HG02973 (cell line): ENCODE data around the gene SPIB.
"Not testable (repeated sequence)": the region's sequence is repeated elsewhere in the genome, so short reads cannot be mapped to it uniquely, and the experiment has no call there.

Source experiments
- ATAC-seq: cut with Tn5 transposase; IDR thresholded peaks from one replicate; pipeline ENCODE4 v1.9.1; 2021; ENCODE audit warnings: moderate library complexity; ENCODE audit not compliant: unreplicated experiment

The SPIB gene

GRCh38 chr19:50418176-50419021, at the start of gene SPIB:
Gene SPIB (plus strand): TSS chr19:50418938. CDS start chr19:50418963, 25 bp downstream.
- ATAC-seq = no peak

- ATAC-seq = no peak
Measured at GRCh38 chr19:50371914-50372475, 46.7 kb upstream of the SPIB start.

DNA sequence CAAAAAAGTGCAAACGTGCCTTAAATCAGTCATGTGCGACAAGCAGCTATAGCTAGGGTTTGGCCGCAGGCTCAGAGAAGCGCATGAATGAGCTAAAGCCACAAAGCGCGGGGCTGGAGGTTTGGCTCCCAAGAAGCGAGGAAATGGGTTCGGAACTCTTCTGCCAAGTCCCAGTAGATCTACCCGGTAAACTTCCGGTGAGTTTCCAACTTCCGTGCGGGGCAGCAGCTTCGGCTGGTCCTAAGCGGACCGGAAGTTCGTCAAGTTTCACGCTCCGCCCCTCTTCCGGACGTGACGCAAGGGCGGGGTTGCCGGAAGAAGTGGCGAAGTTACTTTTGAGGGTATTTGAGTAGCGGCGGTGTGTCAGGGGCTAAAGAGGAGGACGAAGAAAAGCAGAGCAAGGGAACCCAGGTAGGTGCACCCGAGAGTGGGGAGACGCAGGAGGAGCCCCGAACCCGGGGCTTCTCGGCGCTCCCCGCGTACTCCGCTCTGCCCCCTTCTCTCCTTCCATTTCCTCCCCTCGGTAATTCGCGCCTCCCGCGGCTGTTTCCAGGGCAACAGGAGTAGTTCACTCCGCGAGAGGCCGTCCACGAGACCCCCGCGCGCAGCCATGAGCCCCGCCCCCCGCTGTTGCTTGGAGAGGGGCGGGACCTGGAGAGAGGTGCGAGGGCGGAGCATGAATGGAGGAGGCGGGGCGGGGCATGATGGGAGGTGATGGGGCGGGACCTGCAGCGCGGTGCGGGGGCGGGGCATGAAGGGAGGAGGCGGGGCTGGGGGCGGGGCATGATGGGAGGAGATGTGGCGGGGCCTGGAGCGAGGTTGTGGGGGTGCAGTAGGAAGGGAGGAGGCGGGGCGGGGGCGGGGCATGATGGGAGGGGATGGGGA, 42.3 kb upstream of the SPIB start, which contains the start of gene NR1H2:
TSS of gene NR1H2 (plus strand) at position 292 of the 885 bp plus-strand sequence. CDS start 1,149 bp downstream, outside the sequence.
- peak; percentile 73 for ATAC-seq

DNA sequence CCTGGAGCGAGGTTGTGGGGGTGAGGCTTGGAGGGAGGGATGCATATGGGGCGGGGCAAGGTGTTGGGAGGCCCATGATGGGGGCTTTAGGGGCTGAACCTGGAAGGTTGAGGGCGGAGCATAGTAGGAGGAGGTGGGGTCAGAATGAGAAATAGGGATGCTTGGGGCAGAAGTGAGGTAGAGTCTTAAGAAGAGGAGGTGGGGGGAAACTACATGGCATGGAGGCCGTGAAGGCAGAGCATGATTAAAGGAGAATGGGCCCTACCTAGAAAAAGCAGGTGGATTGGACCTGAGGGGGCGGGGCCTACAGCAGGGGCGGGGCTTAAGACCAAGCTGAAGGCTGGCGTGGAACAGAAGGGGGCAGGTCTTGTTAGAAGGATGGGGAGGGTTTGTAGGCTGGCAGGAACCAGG, 41.7 kb upstream of the SPIB start:
- ATAC-seq = no peak

DNA sequence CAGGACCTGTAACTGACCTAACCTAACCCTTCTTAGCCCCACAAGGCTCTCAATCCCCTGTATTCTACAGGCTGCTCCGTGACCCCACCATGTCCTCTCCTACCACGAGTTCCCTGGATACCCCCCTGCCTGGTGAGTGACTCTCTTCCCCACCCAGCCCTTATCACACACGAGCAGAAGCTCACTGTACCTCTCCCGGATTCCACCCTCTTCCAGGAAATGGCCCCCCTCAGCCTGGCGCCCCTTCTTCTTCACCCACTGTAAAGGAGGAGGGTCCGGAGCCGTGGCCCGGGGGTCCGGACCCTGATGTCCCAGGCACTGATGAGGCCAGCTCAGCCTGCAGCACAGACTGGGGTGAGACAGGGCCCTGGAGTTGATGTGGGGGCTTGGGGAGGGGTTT, 41.2 kb upstream of the SPIB start:
- ATAC-seq = no peak

GRCh38 chr19:50378169-50378862, 40.4 kb upstream of the SPIB start:
- no peak for ATAC-seq

- no peak for ATAC-seq
Measured at GRCh38 chr19:50378863-50379236, 39.9 kb upstream of the SPIB start.

DNA sequence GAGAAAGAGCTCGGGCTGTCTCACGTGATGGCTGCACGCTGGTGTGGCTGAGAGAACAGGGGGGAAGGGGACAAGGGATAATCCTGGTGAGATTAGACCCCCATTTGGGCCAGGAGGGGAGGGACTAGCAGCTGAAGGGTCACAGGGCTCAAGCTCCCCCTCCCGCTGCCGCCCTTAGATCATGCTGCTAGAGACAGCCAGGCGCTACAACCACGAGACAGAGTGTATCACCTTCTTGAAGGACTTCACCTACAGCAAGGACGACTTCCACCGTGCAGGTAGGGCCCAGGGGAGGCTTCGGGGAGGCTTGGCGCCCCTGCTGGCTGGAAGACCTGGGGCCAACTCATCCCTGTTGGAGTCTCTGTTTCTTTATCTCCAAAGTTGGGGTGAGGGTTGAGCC, 39.1 kb upstream of the SPIB start:
- no peak for ATAC-seq

DNA sequence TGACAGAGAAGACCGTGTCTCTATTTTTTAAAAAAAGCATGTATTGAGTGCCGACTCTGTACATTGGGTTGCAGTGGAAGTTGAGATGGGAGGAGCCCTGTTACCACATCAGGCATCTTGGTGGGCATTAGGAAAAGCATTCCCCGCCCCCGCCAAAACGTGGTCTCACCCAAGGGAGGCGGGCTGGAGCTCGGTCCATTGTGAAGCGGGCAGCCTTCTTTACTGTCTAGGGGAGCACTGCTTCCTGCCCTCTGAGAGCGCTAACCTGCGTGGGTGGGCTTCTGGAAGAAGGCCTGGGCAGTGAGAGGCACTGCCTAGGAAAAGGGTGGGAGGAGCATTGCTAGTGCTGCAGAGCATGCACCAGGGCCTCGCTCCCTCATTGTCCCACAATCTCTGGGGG, 38.6 kb upstream of the SPIB start:
- ATAC-seq = no peak

DNA sequence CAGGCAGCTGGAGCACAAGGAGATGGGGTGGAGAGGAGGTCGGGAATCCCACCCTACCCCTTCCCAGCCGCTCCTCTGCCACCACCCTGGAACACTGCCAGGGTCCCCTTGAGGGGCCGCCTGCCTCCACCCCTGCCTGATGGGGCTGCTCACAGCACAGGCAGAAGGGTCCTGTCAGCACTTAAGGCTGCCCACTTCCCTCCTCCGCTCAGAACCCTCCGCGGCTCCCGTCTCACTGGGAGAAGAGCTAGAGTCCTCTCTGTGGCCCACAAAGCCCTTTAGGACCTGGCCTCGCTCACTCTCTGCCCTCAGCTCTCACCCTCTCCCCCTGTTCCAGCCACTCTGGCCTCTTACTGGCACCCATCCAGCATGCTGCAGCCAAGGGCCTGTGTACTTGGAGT, 38.0 kb upstream of the SPIB start:
- ATAC-seq = no peak

- ATAC-seq = no peak
Measured at GRCh38 chr19:50381881-50382729, 36.6 kb upstream of the SPIB start.

DNA sequence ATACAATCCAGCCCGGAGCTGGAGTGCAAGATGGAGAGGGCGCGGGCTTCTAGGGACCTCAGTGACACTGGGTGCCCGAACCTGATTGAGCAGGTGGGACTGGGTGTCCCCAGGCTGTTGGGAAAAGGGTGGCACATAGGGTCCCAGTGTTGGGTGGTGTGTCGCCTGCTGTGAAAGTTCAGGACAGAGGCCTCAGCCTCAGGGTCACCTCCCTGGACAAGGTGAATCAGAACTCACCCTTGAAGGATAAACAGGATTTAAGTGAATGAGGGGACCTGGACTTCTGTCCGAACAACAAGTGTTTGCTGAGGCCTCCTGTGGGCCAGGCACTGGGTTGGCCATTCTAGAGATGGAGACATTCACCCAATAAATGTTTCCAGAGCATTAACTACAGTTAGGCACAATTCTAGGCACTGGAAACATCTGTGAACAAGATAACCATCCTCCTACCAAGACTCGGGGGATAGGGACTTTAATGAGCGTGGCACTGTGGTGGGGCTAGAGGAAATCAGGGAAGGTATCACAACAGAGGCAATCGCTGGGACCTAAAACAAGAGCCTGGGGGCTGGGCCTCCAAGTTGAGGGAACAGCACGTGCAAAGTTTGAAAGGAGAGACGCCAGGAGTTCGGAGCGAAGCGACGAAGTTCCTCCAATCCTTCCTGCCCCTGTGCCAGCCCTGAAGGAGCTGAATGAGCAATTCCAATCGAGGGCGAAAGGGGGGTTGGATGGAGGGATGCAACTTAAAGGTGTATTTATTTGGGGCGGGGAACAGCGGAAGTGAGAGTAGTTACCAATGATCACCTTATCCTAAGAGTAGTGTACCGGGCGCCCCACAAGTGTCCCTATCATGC, 35.5 kb upstream of the SPIB start:
- no peak for ATAC-seq

GRCh38 chr19:50383852-50384684, 34.7 kb upstream of the SPIB start, which contains the start of gene POLD1:
Gene POLD1 (plus strand): TSS chr19:50384347. CDS start chr19:50398852, 14,505 bp downstream.
- peak; percentile 70 for ATAC-seq

DNA sequence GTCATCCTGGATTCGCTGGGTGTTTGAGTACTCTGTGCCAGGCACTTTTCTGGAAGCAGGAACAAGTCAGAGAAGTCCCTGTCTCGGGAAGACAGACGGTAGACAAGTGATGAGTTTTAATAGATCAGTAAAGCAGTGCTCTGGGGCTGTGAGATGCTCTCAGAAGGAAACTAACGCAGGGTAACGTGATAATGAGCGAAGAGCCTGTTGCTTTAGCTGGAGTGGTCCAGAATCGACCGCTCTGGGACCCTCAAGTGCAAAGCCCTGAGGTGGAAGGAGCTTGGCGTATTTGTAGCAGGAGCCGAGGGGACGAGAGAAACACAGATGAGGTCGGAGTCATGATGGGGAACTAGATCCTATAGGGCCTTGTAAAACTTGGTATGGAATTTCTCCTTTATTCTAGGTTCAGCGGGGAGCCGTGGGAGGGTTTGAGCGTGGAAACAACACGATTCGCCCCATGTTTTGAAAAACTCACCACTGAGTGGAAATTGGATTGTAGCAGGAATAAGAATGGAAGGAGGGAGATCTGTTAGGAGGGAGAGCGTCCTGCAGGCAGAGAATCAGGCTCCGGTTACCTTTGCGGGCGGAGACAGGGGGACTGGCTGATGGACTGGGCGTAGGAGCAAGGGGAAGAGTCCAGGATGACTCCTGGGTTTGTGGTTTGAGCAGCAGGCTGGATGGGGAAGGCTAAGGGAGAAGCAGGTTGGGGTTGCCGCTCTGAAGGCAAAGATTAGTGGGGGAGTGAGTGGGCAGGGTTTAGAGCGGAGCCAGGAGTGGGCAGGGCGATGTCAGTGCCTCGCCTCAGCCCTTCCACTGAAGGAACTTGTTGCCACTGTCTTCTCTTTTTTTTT, 33.8 kb upstream of the SPIB start:
- no peak for ATAC-seq

- no peak for ATAC-seq
Measured at GRCh38 chr19:50387176-50387867, 31.4 kb upstream of the SPIB start.

DNA sequence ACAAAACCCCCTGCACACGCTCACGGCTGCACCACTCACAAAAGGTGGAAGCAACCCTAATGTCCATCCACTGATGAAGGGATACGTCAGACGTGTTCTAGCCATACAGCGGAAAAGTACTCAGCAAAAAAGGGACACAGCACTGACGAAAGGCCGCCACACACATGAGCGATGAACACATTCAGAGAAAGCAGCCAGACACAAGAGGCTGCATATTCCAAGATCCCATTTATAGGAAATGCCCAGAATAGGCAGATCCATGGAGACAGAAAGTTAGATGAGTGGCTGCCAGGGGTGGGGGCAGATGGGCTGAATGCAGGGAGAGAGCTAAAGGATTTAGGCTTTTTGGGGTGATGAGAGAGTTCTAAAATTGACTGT, 30.9 kb upstream of the SPIB start:
- ATAC-seq = no peak

DNA sequence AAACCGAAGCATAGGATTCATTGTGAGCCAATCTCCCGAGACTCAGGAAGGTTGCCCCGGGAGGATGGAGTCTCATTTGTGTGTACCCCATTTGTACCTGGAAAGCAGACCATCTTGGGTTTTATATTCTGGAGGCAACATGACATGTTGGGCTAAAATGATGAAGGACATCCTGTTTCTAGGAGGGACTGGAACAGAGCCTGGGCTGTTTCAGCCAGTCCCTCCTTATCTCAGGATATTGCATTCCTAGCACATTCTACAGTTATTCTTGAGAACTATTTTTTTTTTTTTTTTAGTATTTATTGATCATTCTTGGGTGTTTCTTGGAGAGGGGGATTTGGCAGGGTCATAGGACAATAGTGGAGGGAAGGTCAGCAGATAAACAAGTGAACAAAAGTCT, 28.4 kb upstream of the SPIB start:
- not testable (repeated sequence) for ATAC-seq
